ENCODE results near the gene SDK1.

GRCh38 chr7:3975371-3975770 is 674.3 kb downstream of the SDK1 start:
- TF ChIP-seq CTCF (conservative IDR thresholded peaks at IDR 0.05; ENCODE audit: low read depth in 2 of 2), result no peak
- no peak for TF ChIP-seq POLR2AphosphoS5 (IDR thresholded peaks at IDR 0.05; ENCODE audit: low read depth)
- no peak for TF ChIP-seq EZH2 (IDR thresholded peaks at IDR 0.05; ENCODE audit: low read depth, unreplicated experiment)
- TF ChIP-seq REST (IDR thresholded peaks at IDR 0.05; ENCODE audit: unreplicated experiment), result no peak
- TF ChIP-seq CREB1 (CRISPR knock-in tag; IDR thresholded peaks at IDR 0.05; ENCODE audit: low read depth), result no peak

Data from GM23338 (cell line).